ENCODE results near the gene MCAM.

The MCAM gene, protein sequence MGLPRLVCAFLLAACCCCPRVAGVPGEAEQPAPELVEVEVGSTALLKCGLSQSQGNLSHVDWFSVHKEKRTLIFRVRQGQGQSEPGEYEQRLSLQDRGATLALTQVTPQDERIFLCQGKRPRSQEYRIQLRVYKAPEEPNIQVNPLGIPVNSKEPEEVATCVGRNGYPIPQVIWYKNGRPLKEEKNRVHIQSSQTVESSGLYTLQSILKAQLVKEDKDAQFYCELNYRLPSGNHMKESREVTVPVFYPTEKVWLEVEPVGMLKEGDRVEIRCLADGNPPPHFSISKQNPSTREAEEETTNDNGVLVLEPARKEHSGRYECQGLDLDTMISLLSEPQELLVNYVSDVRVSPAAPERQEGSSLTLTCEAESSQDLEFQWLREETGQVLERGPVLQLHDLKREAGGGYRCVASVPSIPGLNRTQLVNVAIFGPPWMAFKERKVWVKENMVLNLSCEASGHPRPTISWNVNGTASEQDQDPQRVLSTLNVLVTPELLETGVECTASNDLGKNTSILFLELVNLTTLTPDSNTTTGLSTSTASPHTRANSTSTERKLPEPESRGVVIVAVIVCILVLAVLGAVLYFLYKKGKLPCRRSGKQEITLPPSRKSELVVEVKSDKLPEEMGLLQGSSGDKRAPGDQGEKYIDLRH

GRCh38 chr11:119316729-119317591 lies at the start of gene MCAM:
Gene MCAM (minus strand): TSS chr11:119317130. CDS start chr11:119317101, 29 bp downstream.
- TF ChIP-seq, protein P1, sequence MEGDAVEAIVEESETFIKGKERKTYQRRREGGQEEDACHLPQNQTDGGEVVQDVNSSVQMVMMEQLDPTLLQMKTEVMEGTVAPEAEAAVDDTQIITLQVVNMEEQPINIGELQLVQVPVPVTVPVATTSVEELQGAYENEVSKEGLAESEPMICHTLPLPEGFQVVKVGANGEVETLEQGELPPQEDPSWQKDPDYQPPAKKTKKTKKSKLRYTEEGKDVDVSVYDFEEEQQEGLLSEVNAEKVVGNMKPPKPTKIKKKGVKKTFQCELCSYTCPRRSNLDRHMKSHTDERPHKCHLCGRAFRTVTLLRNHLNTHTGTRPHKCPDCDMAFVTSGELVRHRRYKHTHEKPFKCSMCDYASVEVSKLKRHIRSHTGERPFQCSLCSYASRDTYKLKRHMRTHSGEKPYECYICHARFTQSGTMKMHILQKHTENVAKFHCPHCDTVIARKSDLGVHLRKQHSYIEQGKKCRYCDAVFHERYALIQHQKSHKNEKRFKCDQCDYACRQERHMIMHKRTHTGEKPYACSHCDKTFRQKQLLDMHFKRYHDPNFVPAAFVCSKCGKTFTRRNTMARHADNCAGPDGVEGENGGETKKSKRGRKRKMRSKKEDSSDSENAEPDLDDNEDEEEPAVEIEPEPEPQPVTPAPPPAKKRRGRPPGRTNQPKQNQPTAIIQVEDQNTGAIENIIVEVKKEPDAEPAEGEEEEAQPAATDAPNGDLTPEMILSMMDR (conservative IDR thresholded peaks at IDR 0.05) = no peak
- TF ChIP-seq ZFX (IDR thresholded peaks at IDR 0.05) = no peak
- no peak within 1 kb of the TSS for H3K27ac ChIP-seq

DNA sequence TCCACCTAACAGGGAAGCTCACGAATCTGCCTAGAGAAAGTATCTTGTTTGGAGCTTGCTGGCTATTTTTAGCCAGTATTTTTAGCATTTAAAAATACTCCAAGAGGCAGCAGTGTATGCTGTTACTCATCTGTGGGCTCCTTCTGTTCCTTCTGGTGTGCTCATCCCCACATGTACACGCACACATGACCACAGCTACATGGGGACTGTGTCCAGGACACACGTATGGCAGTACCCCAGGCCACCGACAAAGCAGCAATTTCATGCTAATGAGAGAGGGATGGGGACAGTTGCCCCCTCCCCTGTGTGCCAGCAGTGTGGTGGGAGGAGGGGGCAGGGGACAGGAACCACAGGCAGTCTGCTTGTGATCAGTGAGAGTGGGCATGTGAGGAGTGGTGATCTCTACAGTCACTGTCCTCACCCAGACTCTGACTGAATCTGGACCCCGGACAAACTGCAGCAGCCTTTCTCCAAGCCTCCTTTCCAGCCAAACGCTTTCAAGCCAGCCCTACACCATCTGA lies 48.2 kb upstream of the MCAM start:
- TF ChIP-seq, protein P1 (conservative IDR thresholded peaks at IDR 0.05) = no peak
- TF ChIP-seq ZFX (IDR thresholded peaks at IDR 0.05) = no peak
- no peak overlapping the region for H3K27ac ChIP-seq

GRCh38 chr11:119363851-119364590 lies 47.1 kb upstream of the MCAM start:
- TF ChIP-seq, protein P1 (conservative IDR thresholded peaks at IDR 0.05) = no peak
- TF ChIP-seq ZFX (IDR thresholded peaks at IDR 0.05) = no peak
- H3K27ac ChIP-seq = peak overlapping the region; percentile 63

DNA sequence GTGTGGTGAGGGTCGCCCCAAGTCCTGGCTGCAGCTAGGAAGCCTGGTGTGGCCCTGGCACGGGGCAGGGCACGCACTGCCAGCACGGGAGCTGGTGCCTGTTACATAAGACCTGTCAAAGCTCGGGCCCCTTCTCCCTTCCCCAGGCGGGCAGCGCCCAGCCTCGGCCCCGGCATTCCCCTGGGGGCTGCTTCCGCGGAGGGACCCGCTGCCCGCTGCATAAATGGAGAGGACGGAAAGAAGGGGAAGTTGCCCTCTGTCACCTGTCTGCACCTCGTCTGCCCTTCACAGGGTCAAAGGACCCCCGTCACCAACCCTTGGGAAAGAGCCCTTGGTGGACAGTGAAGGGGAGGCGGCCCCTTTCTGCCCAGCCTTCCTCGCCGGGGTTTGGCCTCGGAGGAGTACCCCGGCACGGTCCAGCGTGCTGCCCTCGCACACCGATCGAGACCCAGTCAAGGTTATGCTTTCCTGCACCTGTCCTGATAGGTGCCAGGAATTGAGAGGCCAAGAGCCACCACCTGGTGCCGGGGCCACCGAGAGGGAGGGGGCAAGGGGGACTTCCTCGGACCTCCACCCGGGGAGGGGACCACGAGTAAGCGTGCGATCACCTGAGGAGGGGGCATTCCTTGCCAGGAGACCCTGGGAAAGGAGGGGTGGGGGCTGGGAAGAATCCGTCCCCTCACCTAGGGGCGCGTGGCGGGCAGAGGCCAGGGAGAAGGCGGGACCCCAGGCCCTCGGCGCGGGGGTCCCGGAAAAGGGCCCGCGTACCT lies 46.3 kb upstream of the MCAM start:
- H3K27ac ChIP-seq = peak overlapping the region; percentile 63
- TF ChIP-seq, protein P1 (conservative IDR thresholded peaks at IDR 0.05) = no peak
- no peak for TF ChIP-seq ZFX (IDR thresholded peaks at IDR 0.05)

- H3K27ac ChIP-seq = peak overlapping the region; percentile 63
Observed at GRCh38 chr11:119362741-119363080, 45.8 kb upstream of the MCAM start.

More at GRCh38 chr11:119362741-119363080, 45.8 kb upstream of the MCAM start:
- TF ChIP-seq ZFX (IDR thresholded peaks at IDR 0.05) = no peak
- TF ChIP-seq, protein P1 (conservative IDR thresholded peaks at IDR 0.05) = no peak

Data from C4-2B (cell line).